Purkinje cell (primary cell): Measurements from ENCODE around the gene UNC5A. TPM values are rescaled to one million over a fixed set of nuclear protein-coding genes. Genes with fewer than 3 reads are reported as not detected.

Experiments used
- polyA plus RNA-seq: library from polyadenylated mRNA; unstranded; fragments of >200 nt; fragmentation: Nextera tagmentation; gene quantifications from 2 replicates; pipeline ENCODE4 v1.2.1, GENCODE V29; 2014

Gene UNC5A
- polyA plus RNA-seq = 1.3 TPM in 1 of 2 replicates, not detected in the other

DNA sequence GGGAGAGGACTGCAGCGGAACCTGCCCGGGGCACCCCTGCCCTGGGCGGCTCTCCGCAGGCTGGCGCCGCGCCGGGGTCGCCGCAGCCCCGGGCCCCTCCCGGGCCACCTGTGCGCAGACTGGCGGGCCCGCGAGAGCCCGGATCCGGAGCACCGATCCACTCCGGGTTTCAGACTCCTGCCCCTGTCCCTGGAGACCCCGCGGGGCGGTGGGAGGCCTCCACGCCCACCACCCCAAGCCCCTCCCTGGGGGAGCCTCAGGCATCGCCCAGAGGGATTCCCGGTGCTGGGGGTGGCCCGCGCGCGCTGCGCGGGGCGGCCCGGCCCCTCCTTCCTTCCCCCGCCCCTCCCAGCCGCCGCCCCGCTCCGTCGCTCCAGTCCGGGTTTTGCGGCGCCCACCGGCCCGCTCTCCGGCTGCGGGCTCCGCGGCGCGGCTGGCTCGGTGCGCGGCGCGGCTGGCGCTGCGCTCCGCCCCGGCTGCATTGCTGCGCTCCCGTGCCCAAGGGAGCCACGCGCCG, at the start of gene UNC5A:
Gene UNC5A, plus strand, starts transcription at position 479 of the 517 bp plus-strand sequence. CDS start 192 bp downstream, outside the sequence.

DNA sequence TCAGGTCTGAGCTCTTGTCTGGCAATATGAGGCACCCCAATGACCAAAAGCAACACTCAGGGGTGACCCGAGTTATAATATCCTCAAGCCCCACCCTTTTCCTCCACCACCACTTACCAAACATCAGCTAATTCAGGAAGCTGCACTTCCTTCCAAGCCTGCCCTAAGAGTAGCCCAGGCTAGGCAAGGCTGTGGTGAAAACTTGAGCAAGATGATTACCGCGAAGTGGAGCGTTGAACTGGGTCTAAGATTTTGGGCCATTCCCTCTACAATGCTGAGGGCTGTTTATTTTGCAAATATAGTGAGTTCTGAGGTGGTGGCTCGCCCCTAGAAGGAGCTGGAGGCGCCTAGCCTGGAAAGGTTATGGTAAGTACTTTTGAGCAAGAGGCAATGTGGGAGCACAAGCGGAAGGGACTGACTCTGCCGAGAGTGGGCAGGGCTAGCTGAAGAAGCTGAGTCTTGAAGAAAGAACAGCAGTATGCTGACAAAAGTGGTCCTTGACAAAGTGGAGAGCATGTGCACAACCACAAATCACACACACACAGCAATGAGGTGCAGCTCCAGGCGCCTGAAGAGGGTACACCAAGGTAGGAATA, 89.0 kb downstream of the UNC5A start, which contains the start of gene HK3:
Gene HK3, minus strand, starts transcription at position 51 of the 596 bp plus-strand sequence. CDS start 3,187 bp downstream, outside the sequence.

Other genes starting within 250 kb of the UNC5A start
- gene GPRIN1, start 200.4 kb upstream of the UNC5A start, polyA plus RNA-seq = 0.95 and 2.2 TPM in 2 replicates
- gene SNCB, start 180.0 kb upstream of the UNC5A start, polyA plus RNA-seq = 6.9 and 17.0 TPM in 2 replicates
- gene EIF4E1B, start 179.9 kb upstream of the UNC5A start, polyA plus RNA-seq = not detected in 2 replicates
- 2.6 and 3.3 TPM in 2 replicates for gene TSPAN17, start 163.1 kb upstream of the UNC5A start, polyA plus RNA-seq
- 1.5 TPM in 1 of 2 replicates, not detected in the other for gene HK3, start 88.8 kb downstream of the UNC5A start, polyA plus RNA-seq
- 2.6 and 11.2 TPM in 2 replicates for gene UIMC1, start 196.2 kb downstream of the UNC5A start, polyA plus RNA-seq
- 4.1 and 6.4 TPM in 2 replicates for gene ZNF346, start 212.1 kb downstream of the UNC5A start, polyA plus RNA-seq